SH-SY5Y (cell line): ENCODE measurements around the gene UNC93A.

Source experiments
- GATA2 ChIP-seq: IDR thresholded peaks from 2 replicates; pipeline ENCODE4 v1.6.1; 2011; ENCODE audit warnings: mild to moderate bottlenecking, low read depth, low read length
- GATA3 ChIP-seq: IDR thresholded peaks from 2 replicates; pipeline ENCODE4 v1.6.1; 2011; ENCODE audit warnings: low read depth, mild to moderate bottlenecking, low read length, moderate library complexity

The UNC93A gene

GRCh38 chr6:167336844-167337630, 45.9 kb downstream of the UNC93A start:
- TF ChIP-seq GATA2 = no peak
- TF ChIP-seq GATA3 = no peak

GRCh38 chr6:167337675-167338449, 46.7 kb downstream of the UNC93A start:
- TF ChIP-seq GATA2 (no peak), GATA3 (no peak)

- TF ChIP-seq GATA2 (no peak), GATA3 (no peak)
Measured at GRCh38 chr6:167338541-167339117, 47.5 kb downstream of the UNC93A start.

- TF ChIP-seq GATA3 = no peak
Measured at GRCh38 chr6:167341038-167341583, 50.0 kb downstream of the UNC93A start.

- TF ChIP-seq GATA3 = no peak
- no peak for TF ChIP-seq GATA2
Measured at GRCh38 chr6:167341665-167342655, 50.8 kb downstream of the UNC93A start.

GRCh38 chr6:167342879-167343610, 51.9 kb downstream of the UNC93A start:
- TF ChIP-seq GATA2 (no peak), GATA3 (no peak)

- TF ChIP-seq GATA3 (no peak), GATA2 (no peak)
Measured at GRCh38 chr6:167345348-167345747, 54.2 kb downstream of the UNC93A start.

GRCh38 chr6:167345960-167346359, 54.8 kb downstream of the UNC93A start:
- TF ChIP-seq GATA2 (no peak), GATA3 (no peak)

- TF ChIP-seq GATA3 (no peak), GATA2 (no peak)
Measured at GRCh38 chr6:167347226-167347625, 56.1 kb downstream of the UNC93A start.

- TF ChIP-seq GATA2 (no peak), GATA3 (no peak)
Measured at GRCh38 chr6:167349631-167350274, 58.6 kb downstream of the UNC93A start.

GRCh38 chr6:167350275-167350696, 59.2 kb downstream of the UNC93A start:
- TF ChIP-seq GATA3 (no peak), GATA2 (no peak)
